ES-I3 (cell line): ENCODE results near the gene PIK3R5.
"Not testable (repeated sequence)": the region's sequence is repeated elsewhere in the genome, so short reads cannot be mapped to it uniquely, and the experiment has no call there.

Experiments
- H3K36me3 ChIP-seq: 2 replicates; pipeline ENCODE4 v1.6.1; 2013; ENCODE audit warnings: mild to moderate bottlenecking, low read length, control low read depth, moderate library complexity; ENCODE audit not compliant: insufficient read depth
- H3K4me1 ChIP-seq: 2 replicates; pipeline ENCODE4 v1.6.1; 2013; ENCODE audit warnings: mild to moderate bottlenecking, control low read depth, low read length; ENCODE audit not compliant: insufficient read depth
- H3K9ac ChIP-seq: 2 replicates; pipeline ENCODE4 v1.6.1; 2013; ENCODE audit warnings: low read depth, mild to moderate bottlenecking, low read length, moderate library complexity
- H3K9me3 ChIP-seq: 2 replicates; pipeline ENCODE4 v1.6.1; 2013; ENCODE audit warnings: mild to moderate bottlenecking, low read length, moderate library complexity; ENCODE audit not compliant: control insufficient read depth, insufficient read depth

Gene PIK3R5

DNA sequence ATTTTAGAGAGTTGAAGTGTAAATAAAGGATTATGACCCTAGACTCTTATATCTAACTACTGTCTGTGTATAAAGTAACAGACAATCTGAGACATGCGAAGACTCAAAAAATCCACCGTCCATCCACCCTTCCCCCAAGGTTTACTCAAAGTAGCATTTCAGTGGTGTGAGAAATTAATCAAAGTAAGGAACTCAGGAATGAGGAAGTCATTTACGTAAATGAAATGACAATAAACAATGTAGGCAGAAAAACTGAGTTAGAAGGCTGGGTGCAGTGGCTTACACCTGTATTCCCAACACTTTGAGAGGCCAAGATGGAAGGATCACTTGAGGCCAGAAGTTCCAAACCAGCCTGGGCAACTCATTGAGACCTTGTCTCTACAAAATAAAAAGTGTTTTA lies 36.1 kb upstream of the PIK3R5 start:
- H3K36me3 ChIP-seq, result no peaks in the 10 kb centered on the region
- H3K9ac ChIP-seq, result no peak overlapping the region
- H3K9me3 ChIP-seq, result peaks cover 8% of the 10 kb centered on the region
- H3K4me1 ChIP-seq, result peaks cover 3% of the 10 kb centered on the region; the same call in 1 of the 2 replicates

DNA sequence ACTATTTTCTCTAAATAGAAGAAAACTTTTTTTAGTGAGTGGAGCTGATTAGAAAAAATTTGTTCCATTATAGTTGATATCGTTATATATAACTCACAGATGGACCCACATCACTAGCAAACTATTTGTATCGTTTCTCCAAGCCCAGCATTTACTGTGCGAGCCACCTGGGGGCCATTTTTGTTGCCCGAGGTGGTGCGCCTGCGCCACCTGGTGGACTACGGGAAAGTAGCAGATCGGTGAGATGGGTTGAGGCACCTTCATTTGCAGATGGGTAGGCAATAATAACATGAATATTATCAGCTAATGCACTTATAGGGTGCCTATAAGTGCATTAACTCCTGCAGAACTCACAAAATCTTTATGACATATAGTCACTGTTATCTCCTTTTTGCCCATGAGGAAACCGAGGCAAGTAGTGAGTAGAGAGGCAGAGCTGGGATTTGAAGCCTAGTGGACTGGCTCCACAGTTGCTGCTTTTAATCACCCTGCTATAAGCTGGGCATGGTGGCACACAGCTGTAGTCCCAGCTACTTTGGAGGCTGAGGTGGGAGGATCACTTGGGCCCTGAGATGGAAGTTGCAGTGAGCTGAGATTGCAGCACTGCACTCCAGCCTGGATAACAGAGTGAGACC lies 32.6 kb upstream of the PIK3R5 start:
- Histone ChIP-seq H3K9ac (no peak overlapping the region), H3K9me3 (no peaks in the 10 kb centered on the region; the same call in 1 of the 2 replicates), H3K4me1 (peaks cover 17% of the 10 kb centered on the region), H3K36me3 (no peaks in the 10 kb centered on the region)

DNA sequence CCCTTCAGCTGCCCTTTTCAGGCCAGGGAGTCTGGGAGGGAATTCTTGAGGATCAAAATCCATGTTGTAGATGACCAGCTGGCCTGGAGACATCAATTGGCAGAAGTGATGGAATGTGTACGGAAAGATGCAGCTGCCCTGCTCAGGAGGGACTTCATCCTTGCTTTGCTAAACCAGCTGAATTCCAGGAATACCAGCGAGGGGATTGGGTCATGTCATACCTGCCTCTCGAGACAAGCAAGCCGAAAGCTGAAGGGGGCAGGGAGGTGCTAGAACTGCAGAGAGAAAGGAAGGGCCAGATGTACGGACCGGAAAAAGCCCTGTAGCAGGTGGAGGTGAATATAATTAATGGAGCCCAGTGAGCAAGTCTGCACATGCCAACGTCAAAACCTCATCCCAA lies 30.2 kb upstream of the PIK3R5 start:
- Histone ChIP-seq H3K36me3 (no peaks in the 10 kb centered on the region), H3K4me1 (peaks cover 17% of the 10 kb centered on the region), H3K9ac (no peak overlapping the region), H3K9me3 (no peaks in the 10 kb centered on the region)

DNA sequence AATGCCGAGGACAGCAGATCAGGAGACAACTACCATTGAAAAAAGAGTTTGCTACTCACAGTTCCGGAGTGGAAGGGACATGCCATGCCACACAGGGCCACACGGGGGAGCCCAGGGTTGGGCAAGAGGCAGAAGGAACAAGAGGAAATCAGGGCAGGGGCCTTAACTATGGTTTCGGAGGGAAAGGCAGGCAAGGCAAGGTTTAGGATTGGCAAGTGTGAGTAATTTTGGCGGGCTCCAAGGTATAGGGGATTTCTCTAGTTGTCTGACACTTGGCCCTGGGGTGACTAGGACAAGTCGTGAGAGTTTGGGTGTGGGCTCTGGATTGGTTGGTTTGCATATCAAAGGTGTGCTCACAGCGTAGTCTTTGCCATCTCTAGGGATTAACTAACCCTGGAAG lies 28.8 kb upstream of the PIK3R5 start:
- no peaks in the 10 kb centered on the region for H3K36me3 ChIP-seq
- H3K9ac ChIP-seq, result no peak overlapping the region
- H3K9me3 ChIP-seq, result no peaks in the 10 kb centered on the region
- H3K4me1 ChIP-seq, result peaks cover 17% of the 10 kb centered on the region

DNA sequence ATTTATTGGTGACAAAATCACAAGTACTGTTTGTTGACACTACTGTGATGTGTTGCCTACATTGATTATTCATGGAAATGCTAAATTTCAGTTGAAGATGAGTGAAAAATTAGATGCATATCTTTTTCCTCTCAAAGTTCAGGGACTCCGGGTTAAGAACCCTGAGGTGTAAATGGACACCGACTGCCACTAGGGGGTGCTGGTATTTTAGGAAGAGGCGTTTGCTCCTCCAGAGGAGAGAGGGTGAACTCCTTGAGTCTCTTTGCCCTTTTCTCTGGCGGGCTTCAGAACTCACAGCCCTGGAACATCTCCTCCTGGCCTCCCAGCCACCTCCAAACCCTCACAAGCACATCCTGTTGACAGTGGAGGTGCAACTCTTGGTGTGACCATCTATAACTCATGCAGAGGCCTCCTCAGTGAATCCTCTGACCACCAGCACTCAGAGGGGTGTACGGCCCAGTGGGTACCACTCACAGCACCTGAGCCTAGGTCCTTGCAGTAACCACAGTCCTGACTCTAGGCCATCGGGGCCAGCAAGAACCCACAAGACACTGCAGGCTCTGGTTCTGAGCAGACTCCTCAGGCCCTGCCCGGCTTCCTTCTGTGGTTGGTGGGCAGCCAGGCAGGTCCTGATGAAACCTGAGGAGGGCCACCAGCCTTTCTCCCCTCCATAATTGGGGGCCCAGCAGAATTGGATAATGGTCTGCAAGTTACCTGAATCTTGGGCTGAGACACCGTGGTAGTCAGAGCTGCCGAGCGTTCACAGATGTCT lies 26.2 kb upstream of the PIK3R5 start:
- peaks cover 17% of the 10 kb centered on the region for H3K4me1 ChIP-seq
- H3K9ac ChIP-seq, result no peak overlapping the region
- no peaks in the 10 kb centered on the region for H3K36me3 ChIP-seq
- H3K9me3 ChIP-seq, result peaks cover 2% of the 10 kb centered on the region; the same call in 1 of the 2 replicates

DNA sequence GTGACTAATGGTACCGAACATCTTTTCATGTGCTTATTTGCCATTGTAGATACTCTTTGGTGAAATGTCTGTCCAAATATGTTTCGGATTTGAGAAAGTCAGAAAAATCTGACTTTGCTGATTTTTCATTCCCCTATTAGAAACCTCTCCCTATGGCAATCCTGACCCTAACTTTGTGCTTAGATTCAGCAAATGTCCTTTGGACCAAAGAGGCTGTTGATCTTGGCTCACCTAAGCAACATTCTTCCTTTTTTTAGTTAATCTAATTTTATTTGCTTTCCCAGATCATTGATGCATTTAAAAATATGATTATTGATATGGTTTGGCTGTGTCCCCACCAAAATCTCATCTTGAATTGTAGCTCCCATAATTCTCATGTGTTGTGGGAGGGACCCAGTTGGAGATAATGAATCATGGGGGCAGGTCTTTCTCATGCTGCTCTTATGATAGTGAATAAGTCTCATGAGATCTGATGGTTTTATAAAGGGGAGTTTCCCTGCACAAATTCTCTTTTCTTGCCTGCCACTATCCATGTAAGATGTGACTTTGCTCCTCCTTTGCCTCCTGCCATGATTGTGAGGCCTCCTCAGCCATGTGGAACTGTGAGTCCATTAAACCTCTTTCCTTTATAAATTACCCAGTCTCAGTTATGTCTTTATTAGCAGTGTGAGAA lies 22.9 kb upstream of the PIK3R5 start:
- not testable (repeated sequence) for H3K4me1 ChIP-seq, H3K36me3 ChIP-seq, H3K9me3 ChIP-seq, H3K9ac ChIP-seq

DNA sequence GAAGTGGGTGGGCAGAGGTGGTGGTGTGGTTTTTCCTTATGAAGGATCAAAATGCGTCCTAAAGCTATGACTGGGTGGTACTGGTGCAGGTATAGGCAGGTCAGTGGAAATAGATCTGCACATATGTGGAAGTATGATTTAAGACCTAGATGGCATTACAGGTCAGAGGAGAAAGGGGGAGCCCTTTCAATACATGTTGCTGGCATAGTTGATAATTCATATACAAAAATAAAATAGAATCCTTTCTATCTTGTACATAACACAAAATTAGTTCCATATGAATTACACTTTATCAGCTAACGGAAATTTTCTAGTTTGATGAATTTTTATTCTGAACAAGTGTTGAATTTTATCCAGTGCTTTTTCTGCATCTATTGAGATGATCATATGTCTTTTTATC lies 20.8 kb upstream of the PIK3R5 start:
- Histone ChIP-seq H3K9me3 (peaks cover 7% of the 10 kb centered on the region; the same call in 1 of the 2 replicates), H3K9ac (no peak overlapping the region), H3K4me1 (no peaks in the 10 kb centered on the region), H3K36me3 (no peaks in the 10 kb centered on the region)

DNA sequence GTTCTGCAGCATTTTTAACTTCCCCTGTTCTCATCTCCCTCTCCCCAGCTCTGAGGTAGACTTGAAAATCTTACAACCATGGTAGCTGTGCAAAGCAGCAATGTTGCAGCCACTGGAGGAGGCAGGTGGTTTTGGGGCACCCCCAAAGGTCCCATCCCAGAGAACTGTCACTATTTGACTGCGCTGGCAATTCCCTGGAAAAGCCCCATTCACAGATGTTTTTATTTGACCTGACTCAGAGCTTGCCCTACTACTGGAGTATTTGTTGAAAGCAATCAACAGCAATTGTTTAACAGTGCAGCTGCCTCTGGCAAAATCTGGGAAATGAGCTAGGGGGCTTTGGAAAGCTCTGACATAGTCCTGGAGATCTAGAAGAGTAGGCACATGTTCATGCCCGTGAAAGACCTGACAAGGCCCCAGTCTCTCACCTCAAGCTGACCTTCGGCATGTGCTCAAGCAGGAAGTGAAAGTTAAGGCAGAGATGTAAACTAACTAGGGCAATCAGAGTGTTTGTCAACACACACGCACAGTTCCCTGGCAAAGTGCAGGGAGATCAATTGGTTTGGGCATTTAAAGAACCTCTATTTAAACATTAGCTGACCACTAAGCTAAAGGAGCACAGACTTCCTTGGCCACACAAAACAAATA lies 19.7 kb upstream of the PIK3R5 start:
- Histone ChIP-seq H3K4me1 (no peaks in the 10 kb centered on the region), H3K9me3 (peaks cover 7% of the 10 kb centered on the region; the same call in 1 of the 2 replicates), H3K36me3 (no peaks in the 10 kb centered on the region), H3K9ac (no peak overlapping the region)

DNA sequence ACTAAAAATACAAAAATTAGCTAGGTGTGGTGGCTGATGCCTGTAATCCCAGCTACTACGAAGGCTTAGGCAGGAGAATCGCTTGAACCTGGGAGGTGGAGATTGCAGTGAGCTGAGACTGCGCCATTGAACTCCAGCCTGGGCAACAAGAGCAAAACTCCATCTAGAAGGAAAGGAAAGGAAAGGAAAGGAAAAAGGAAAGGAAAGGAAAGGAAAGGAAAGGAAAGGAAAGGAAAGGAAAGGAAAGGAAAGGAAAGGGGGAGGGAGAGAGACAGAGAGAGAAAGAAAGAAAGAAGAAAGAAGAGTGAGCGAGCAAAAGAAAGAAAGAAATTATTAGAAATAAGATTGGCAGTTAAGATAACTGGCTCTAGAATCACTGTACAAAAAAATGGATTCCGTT lies 18.7 kb upstream of the PIK3R5 start:
- H3K9me3 ChIP-seq, H3K9ac ChIP-seq, H3K4me1 ChIP-seq, H3K36me3 ChIP-seq: not testable (repeated sequence)

DNA sequence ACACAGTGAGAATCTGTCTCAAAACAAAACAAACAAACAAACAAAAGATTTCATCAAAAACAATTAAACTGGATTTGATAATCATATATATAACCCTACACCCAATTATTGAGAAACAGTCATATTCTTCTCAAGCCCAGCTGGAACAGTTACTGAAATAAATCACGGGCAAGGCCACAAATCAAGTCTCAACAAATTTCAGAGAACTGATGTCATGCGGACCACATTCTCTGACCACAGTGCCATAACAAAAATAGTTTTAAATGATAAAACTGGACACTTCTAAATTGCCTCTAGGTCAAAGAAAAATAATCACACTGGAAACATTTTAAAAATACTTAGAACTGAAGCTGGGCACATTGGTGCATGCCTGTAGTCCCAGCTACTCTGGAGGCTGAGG lies 15.9 kb upstream of the PIK3R5 start:
- Histone ChIP-seq H3K36me3 (no peaks in the 10 kb centered on the region), H3K4me1 (no peaks in the 10 kb centered on the region), H3K9me3 (0 out of 2 replicates have a peak, but pooled peaks cover 5% of the 10 kb centered on the region), H3K9ac (no peak overlapping the region)

DNA sequence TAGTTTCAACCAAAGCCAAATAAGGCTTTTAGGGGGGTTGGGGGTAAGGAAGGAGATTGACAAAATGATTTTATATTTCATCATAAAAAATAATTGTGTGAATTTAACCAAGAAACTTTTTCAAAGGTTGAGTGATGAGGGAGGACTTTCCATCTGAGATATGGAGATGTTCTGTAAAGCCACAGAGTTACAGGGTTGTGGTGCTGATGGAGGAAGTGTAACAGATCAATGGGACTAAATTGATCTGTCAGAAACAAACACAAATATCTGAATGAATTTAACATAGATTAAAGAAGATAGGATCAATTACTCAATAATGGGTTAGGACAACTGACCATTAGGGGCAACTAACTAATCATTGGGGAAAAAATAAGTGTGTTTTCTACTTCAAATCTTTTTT lies 14.2 kb upstream of the PIK3R5 start:
- no peaks in the 10 kb centered on the region for H3K4me1 ChIP-seq

DNA sequence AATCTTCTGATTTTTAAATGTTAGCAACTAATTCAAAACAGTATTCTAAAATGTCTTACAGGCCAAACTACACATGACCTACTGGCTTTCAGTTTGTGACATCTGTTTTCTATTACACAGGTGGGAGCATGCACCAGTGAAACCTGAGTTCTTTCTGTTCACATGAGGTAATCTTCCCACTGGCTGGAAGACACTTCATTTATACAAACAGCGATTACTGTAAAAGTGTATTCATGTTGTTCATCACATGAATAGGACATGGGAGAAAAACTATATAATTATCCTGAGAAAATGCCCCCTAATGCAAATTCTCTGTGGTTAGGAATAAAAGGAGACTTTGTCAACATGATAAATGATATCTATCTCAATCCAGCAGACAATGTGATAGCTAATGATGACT lies 11.1 kb upstream of the PIK3R5 start:
- no peaks in the 10 kb centered on the region for H3K4me1 ChIP-seq
- no peaks in the 10 kb centered on the region for H3K36me3 ChIP-seq
- H3K9me3 ChIP-seq, result no peaks in the 10 kb centered on the region; the same call in 1 of the 2 replicates
- no peak overlapping the region for H3K9ac ChIP-seq

More for the DNA sequence above, 14.2 kb upstream of the PIK3R5 start:
- Histone ChIP-seq H3K9me3 (0 out of 2 replicates have a peak, but pooled peaks cover 3% of the 10 kb centered on the region), H3K36me3 (no peaks in the 10 kb centered on the region), H3K9ac (no peak overlapping the region)

DNA sequence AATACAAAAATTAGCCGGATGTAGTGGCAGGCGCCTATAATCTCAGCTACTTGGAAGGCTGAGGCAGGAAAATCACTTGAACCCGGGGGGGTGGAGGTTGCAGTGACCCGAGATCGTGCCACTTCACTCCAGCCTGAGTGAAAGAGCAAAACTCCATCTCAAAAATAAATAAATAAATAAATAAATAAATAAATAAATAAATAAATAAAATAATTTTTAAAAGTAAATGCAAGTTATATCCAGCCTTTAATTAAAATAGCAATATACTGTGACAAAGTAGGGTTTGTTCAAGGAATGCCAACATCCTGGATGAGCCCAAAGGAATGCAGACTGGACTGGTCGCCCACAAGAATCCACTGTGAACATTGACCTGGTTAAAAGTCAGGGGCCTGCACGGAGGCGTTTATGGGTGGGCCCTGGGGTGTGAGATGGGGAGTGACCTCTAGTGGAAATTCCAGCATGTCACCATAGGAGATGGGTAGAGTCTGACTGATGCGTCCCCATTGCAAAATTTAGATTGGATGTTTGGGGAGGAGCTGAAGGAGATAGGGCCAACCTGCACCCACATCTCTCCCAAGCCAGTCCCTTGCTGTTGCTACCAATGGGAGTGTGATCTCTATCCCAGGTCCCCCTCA lies 9.7 kb upstream of the PIK3R5 start:
- Histone ChIP-seq H3K9me3 (peaks cover 2% of the 10 kb centered on the region; the same call in 1 of the 2 replicates), H3K36me3 (no peaks in the 10 kb centered on the region), H3K9ac (no peak overlapping the region), H3K4me1 (no peaks in the 10 kb centered on the region)

DNA sequence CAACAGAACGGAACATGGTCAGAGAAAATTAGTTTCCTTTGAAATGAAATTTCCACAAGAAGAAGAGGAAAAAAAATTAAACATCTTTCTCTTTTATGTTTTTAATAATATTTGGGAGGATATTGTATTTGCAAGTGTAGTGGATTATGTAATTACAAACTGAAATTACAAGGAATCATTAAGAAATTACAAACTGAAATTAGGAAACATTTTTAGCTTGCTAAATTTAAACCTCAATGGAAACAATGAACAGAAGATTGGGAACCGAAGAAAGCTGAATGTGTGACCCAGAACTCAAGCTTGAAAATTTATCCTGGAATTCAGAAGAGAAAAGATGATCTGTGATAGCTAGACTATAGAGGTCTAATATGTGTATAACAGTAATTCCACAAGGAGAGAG lies 4.4 kb upstream of the PIK3R5 start:
- Histone ChIP-seq H3K9me3 (peaks cover 2% of the 10 kb centered on the region), H3K4me1 (no peaks in the 10 kb centered on the region), H3K36me3 (no peaks in the 10 kb centered on the region), H3K9ac (no peak overlapping the region)
